Erythroblast (primary cell): ENCODE data around the gene LYZ.

Experiments used
- DNase-seq, 2 experiments: peaks; one replicate each; lab custom pipeline; 2025; lab: John Stamatoyannopoulos, UW
- GATA1 ChIP-seq: IDR thresholded peaks from 2 replicates; pipeline ENCODE4 v1.6.1; 2011; ENCODE audit warnings: low read depth, mild to moderate bottlenecking, control low read depth, low read length, moderate library complexity
- POLR2A ChIP-seq: IDR thresholded peaks from 2 replicates; pipeline ENCODE4 v1.6.1; 2011; ENCODE audit warnings: mild to moderate bottlenecking, low read length

The LYZ gene

DNA sequence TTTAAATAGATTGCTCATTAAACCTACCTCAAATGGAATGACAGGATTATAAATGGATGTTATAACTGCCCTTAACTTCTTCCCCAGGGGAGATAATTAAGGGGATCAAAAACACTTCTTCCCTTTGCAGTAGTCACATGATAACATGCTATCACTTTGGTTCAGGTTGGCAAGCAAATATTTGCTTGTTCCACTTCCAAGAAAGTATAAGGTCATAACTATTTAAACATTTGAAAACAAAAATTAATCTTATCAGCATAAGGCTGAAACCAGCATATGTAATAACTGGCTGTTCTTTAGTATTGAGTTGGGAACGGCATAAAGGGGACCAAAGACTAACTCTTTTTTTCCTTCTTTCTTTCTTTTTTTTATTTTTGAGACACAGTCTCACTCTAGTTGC lies 2.4 kb upstream of the LYZ start:
- TF ChIP-seq GATA1 (no peak), POLR2A (no peak)

DNA sequence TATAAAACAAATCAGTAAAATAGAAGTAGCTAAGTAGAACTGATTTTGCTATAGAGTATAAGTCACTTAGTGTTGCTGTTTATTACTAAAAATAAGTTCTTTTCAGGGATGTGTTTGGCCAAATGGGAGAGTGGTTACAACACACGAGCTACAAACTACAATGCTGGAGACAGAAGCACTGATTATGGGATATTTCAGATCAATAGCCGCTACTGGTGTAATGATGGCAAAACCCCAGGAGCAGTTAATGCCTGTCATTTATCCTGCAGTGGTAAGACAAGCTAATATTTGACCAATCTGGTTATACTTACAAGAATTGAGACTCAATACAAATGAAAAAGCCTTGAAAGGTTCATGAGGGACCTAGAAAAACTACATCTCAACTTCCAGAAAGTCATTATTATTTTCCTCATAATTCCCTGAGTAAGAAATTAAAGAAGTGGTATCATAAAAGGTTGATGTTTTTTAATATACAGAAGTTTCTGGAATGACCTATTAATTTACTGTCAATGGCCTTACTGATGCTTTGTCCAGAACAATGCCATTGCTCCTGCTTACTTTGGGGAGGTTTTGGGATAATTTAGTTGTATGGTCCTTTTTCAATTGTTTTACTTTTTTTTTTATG lies 1.9 kb downstream of the LYZ start:
- TF ChIP-seq POLR2A (no peak), GATA1 (no peak)
- no peak for DNase-seq

More for the DNA sequence above, 2.4 kb upstream of the LYZ start:
- DNase-seq = peak; percentile 42 to 61

- no peak for TF ChIP-seq POLR2A
- TF ChIP-seq GATA1 = no peak
- DNase-seq = no peak
Measured at GRCh38 chr12:69350777-69351176, 2.6 kb downstream of the LYZ start.

DNA sequence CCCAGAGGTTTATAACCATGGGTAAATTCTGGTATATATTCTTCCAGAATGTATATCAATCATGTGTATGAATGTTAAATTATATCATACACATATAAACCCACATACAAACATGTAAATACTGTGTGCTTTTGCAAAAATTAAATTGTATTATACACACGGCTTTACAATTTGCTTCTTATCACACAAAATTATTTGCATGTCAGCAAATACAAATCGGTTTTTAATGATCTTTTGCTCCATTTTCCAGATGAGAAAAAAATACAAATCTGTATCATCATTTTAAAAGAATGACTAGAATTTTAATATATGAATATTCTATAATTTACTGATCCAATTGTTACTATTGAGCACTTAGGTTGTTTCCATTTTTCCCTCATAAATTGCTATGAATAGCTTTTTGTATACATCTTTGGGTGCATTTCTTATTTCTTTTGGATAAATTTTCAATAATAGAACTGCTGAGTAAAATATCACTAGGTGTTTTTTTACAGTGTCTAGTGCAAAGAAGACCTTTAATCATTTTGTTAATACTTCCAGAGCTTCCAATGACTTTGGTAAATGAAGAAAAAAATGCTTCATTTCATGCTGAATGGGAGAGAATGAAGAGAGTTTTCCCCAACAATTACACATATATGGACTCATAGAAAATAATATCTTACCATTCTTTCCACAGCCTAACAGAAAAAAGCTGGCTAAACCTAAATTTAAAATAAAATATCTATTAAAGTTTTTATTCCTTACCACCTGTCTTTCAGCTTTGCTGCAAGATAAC lies 3.5 kb downstream of the LYZ start:
- DNase-seq = no peak

GRCh38 chr12:69352904-69353303 lies 4.7 kb downstream of the LYZ start:
- no peak for TF ChIP-seq POLR2A
- TF ChIP-seq GATA1 = no peak
- DNase-seq = no peak

More for the DNA sequence above, 3.5 kb downstream of the LYZ start:
- TF ChIP-seq POLR2A = no peak
- TF ChIP-seq GATA1 = no peak

- TF ChIP-seq POLR2A = no peak
- no peak for TF ChIP-seq GATA1
- DNase-seq = no peak
Measured at GRCh38 chr12:69354172-69354555, 6.0 kb downstream of the LYZ start.

GRCh38 chr12:69354556-69355187 lies 6.5 kb downstream of the LYZ start:
- TF ChIP-seq GATA1 (no peak), POLR2A (peak; percentile 28)
- peak; percentile 60 to 72 for DNase-seq

DNA sequence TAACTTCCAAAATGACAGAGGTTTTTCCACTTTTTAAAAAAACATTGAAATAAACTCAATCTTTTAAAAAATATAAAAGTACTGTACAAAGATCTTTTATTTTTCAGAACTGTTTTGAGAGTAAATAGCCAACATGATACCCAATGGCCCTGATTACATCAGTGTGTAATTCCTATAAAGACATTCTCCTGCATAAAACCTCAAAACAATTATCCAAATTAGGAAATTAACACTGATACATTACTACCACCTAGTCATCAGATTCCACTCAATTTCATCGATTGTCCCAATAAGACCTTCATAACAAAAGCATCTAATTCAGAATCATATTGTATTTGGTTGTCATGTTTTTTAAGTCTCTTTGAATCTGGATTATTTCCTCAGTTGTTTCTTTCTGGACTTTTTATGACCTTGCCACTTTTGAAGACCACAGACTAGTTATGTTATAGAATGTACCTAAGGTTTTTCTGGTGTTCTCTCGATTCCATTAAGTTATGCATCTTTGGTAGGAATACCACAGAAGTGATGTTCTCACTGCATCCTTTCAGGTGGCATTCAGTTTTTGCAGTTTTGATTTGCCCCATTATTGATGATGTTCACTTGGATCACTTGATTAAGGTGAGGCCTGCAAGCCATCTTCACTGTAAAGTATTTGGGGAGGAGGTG lies 7.3 kb downstream of the LYZ start:
- no peak for DNase-seq
- no peak for TF ChIP-seq GATA1
- no peak for TF ChIP-seq POLR2A

- peak; percentile 96 to 97 for DNase-seq
- TF ChIP-seq POLR2A (peak; percentile 90), GATA1 (no peak)
Measured at GRCh38 chr12:69359531-69360347, 11.6 kb downstream of the LYZ start, which contains the start of gene YEATS4. TSS of gene YEATS4 (plus strand) at chr12:69359743. CDS start at chr12:69359973, 230 bp downstream.

DNA sequence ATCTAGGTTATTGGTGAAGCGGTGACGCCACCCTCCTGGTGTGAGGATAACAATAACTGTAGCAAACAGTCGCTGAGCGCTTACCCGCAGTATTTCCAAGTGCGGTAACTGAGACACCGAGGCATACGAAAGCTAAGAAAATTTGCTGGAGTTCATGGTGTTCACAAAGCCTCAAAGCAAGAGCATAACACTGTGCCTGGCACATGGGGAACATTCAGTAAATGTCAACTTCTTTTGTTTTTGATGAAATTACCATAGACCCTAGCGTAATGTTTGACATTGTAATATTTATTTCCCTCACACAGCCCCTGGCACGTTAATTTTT lies 12.1 kb downstream of the LYZ start:
- no peak for DNase-seq
- TF ChIP-seq GATA1 (no peak), POLR2A (peak; percentile 36)

DNA sequence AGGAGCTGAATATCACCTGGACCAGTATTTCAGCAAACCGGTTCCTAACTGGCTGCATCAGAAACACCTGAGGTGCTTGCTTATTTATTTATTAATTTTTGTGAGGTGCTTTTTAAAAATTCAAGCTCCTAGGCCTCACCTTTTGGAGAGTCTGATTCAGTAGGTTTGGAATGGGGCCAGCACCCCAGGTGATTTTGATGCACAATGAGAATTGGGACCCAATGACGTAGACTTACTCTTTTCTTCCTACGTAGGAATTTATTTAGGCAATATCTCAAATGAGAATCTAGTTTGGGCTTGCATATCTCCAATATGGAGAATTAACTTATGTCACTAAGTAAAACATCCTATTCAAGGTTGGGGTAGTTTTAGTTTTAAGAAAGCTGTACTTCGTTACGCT lies 18.6 kb downstream of the LYZ start:
- TF ChIP-seq GATA1 = no peak
- TF ChIP-seq POLR2A = no peak
- DNase-seq = no peak

DNA sequence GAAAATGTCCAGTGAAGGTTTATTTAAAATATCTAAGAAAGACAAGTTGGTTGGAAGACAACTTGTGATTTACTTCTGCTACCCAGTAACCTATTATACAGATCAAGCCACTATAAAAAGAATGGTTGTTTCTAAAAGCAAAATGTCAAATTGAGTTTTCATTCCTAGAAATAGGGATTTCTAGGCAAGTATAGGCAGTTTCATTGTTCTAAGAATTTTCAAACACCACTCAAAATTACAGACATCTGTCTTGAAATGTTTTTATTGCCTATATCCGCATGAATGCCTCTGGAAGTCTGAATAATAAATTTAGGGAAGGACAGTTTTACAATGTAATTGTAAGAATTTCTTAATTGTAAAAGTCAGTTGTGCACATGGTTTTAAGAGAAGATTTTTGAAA lies 20.0 kb downstream of the LYZ start:
- DNase-seq = no peak
- TF ChIP-seq GATA1 (no peak), POLR2A (no peak)

- TF ChIP-seq POLR2A (no peak), GATA1 (no peak)
- DNase-seq = no peak
Measured at GRCh38 chr12:69383074-69383473, 34.9 kb downstream of the LYZ start.

DNA sequence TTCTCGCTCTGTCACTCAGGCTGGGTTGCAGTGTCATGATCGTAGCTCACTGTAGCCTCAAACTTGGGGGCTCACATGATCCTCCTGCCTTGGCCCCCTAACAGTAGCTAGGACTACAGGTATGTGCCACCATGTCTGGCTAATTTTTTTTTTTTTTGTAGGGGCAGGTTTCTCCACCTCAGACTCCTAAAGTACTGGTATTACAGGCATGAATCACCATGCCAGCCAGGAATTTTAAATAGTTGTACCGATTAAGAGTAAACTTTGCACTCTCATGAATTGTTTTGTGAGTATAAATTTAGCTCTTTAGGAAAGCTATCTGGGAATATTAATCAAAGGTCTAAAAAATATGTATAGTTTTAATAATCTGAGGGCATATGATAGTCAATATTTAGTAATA lies 36.9 kb downstream of the LYZ start:
- TF ChIP-seq POLR2A (no peak), GATA1 (no peak)
- no peak for DNase-seq

DNA sequence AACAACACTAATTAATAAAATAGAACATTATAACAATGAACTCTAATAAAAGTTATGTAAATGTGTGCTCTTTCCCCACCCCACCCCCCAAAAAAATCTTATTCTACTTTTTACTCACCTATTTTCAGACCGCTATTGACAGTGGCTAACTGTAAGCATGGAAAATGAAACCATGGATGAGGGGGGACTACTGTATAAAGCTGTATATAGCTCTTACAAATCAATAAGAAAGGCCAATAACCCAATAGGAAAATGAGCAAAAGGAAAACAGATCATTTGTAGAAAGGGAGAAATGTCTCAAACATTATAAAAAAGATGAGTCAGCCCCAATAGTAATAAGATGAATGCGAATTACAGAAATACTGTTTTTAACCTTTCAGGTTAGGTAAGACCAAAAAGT lies 38.7 kb downstream of the LYZ start:
- DNase-seq = no peak
- TF ChIP-seq GATA1 (no peak), POLR2A (no peak)
